CD8-positive, alpha-beta memory T cell (primary cell): ENCODE results near the gene CCL13. TPM values are rescaled to one million over a fixed set of nuclear protein-coding genes. Genes with fewer than 3 reads are reported as not detected.

Source experiments
- CTCF ChIA-PET: fragments of 350-600 bp; sonication (Branson Sonifier 250); formaldehyde crosslinking; loops from one replicate; lab custom pipeline; 2021; ENCODE audit warnings: antibody characterized with exemption; lab: Charles Lee
- POLR2A ChIA-PET: fragments of 350-600 bp; sonication (Branson Sonifier 250); formaldehyde crosslinking; loops from one replicate; lab custom pipeline; 2021; ENCODE audit warnings: antibody characterized with exemption; lab: Charles Lee
- DNase-seq, 5 donors: peaks; one replicate each; pipeline versions ENCODE4 v3.0.0 to v3.0.0-alpha.2; 2020 to 2022; ENCODE audit warnings: mixed read lengths in 1 of 5
- H3K27ac ChIP-seq: one replicate; pipeline ENCODE4 v1.7.0; 2013; ENCODE audit warnings: low read depth, mild to moderate bottlenecking, low read length, moderate library complexity
- H3K27me3 ChIP-seq: 2 replicates; pipeline ENCODE4 v1.7.0; 2013; ENCODE audit warnings: low read length, mild to moderate bottlenecking; ENCODE audit not compliant: insufficient read depth, poor library complexity, severe bottlenecking
- H3K36me3 ChIP-seq: 2 replicates; pipeline ENCODE4 v1.7.0; 2013; ENCODE audit warnings: mild to moderate bottlenecking, low read length, moderate library complexity; ENCODE audit not compliant: insufficient read depth
- H3K4me1 ChIP-seq: 2 replicates; pipeline ENCODE4 v1.7.0; 2013; ENCODE audit warnings: mild to moderate bottlenecking, low read length, moderate library complexity; ENCODE audit not compliant: insufficient read depth
- H3K4me3 ChIP-seq: 2 replicates; pipeline ENCODE4 v1.7.0; 2013; ENCODE audit warnings: mild to moderate bottlenecking, low read length
- H3K9me3 ChIP-seq: 2 replicates; pipeline ENCODE4 v1.7.0; 2013; ENCODE audit warnings: mild to moderate bottlenecking, low read length
- H3K27ac Mint-ChIP-seq, 8 donors: one replicate each; pipeline ENCODE4 v1.8.0; 2020 to 2021; ENCODE audit warnings: mixed read lengths in 8 of 8, mild to moderate bottlenecking in 6 of 8, inconsistent platforms in 3 of 8, moderate library complexity in 3 of 8
- H3K27me3 Mint-ChIP-seq, 2 donors: one replicate each; pipeline ENCODE4 v1.8.0; 2020 to 2021; ENCODE audit warnings: mixed read lengths in 2 of 2, mild to moderate bottlenecking in 1 of 2, moderate library complexity in 1 of 2
- H3K36me3 Mint-ChIP-seq, 3 donors: one replicate each; pipeline ENCODE4 v1.8.0; 2020 to 2021; ENCODE audit warnings: mixed read lengths in 3 of 3, inconsistent platforms in 1 of 3, mild to moderate bottlenecking in 1 of 3
- H3K4me1 Mint-ChIP-seq, 3 donors: one replicate each; pipeline ENCODE4 v1.8.0; 2020 to 2021; ENCODE audit warnings: mixed read lengths in 3 of 3, inconsistent platforms in 1 of 3, mild to moderate bottlenecking in 1 of 3
- H3K4me3 Mint-ChIP-seq, 7 donors: one replicate each; pipeline ENCODE4 v1.8.0; 2020 to 2021; ENCODE audit warnings: mixed read lengths in 7 of 7, mild to moderate bottlenecking in 6 of 7, moderate library complexity in 4 of 7, inconsistent platforms in 2 of 7
- H3K9me3 Mint-ChIP-seq, 5 donors: one replicate each; pipeline ENCODE4 v1.8.0; 2020 to 2022; ENCODE audit warnings: mixed read lengths in 5 of 5, mild to moderate bottlenecking in 3 of 5, moderate library complexity in 2 of 5, inconsistent platforms in 1 of 5
- polyA plus RNA-seq: library from polyadenylated mRNA; unstranded; fragments of 300-500 nt; fragmentation: Illumina TruSeq; gene quantifications from one replicate; pipeline ENCODE4 v1.2.3, GENCODE V29; 2021
- total RNA-seq, 2 experiments: library from RNA; stranded (reverse); gene quantifications; one replicate each; pipeline ENCODE4 v1.2.3, GENCODE V29; 2021

The CCL13 gene
- total and polyA plus RNA-seq, 3 experiments from 2014 or later = not detected

DNA sequence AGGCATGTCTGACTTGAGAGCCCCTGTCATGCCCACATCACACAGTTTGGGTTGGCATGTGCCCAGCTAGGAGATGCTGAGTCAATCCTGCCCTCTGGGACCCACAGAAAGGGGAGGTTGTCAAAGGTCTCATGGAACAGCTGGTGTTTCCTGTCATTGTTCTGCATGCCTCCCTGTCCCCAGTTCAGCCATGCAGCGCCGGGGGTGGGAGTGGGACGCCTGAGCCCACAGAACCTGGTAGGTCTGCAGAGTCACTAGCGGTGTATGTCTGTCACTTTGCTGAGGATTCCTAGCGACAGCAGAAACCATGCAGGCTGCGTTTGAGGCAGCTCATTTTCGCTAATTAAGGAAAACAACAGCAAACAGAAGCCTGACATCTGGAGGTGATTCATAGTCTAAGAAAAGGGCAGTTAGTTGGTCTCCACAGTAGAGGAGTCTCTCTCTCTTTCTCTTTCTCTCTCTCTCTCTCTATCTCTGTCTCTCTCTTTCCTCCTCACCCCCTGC, 26.4 kb downstream of the CCL13 start:
- Histone ChIP-seq H3K4me1 (no peaks in the 10 kb centered on the region), H3K27ac (no peak overlapping the region), H3K36me3 (no peaks in the 10 kb centered on the region), H3K27me3 (no peaks in the 10 kb centered on the region), H3K4me3 (no peak overlapping the region), H3K9me3 (no peaks in the 10 kb centered on the region)
- peaks cover 6 to 37% of the 10 kb centered on the region in 2 donors for H3K27me3 Mint-ChIP-seq
- POLR2A ChIA-PET = no interaction called here
- peaks cover 8 to 12% (median 11%) of the 10 kb centered on the region in 3 donors for H3K4me1 Mint-ChIP-seq
- no peaks in the 10 kb centered on the region for H3K9me3 Mint-ChIP-seq
- no peaks in the 10 kb centered on the region for H3K36me3 Mint-ChIP-seq
- peak overlapping the region in 1 of 8 donors; percentile 1 for H3K27ac Mint-ChIP-seq
- DNase-seq = no peak
- CTCF ChIA-PET = no interaction called here
- no peak overlapping the region for H3K4me3 Mint-ChIP-seq

DNA sequence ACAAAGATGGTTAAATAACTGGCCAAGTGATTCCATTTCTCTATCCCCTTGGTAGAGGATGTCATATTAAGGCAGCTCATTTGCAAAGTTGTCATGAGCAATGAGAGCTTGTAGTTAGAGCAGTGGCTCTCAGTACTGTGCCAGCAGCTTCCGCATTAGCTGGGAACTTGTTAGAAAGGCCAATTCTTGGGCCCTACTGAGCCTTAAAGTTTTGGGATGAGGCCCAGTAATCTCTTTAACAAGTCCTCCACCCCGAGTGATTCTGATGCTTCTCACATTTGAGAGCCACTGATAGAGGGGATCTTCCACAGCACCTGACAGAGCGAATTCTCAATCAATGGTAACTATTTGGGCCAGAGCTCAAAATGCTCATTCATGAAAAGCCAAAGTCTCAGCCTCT, 26.9 kb downstream of the CCL13 start:
- H3K27ac Mint-ChIP-seq = peak overlapping the region in 1 of 8 donors; percentile 9
- no peaks in the 10 kb centered on the region for H3K9me3 Mint-ChIP-seq
- no peaks in the 10 kb centered on the region for H3K4me1 ChIP-seq
- H3K27ac ChIP-seq = no peak overlapping the region
- no peak overlapping the region for H3K4me3 ChIP-seq
- CTCF ChIA-PET = no interaction called here
- H3K4me1 Mint-ChIP-seq = peaks cover 8 to 12% (median 11%) of the 10 kb centered on the region in 3 donors
- H3K36me3 Mint-ChIP-seq = no peaks in the 10 kb centered on the region
- POLR2A ChIA-PET = no interaction called here
- no peaks in the 10 kb centered on the region for H3K36me3 ChIP-seq
- H3K27me3 Mint-ChIP-seq = peaks cover 6 to 37% of the 10 kb centered on the region in 2 donors
- DNase-seq = no peak
- no peaks in the 10 kb centered on the region for H3K9me3 ChIP-seq
- no peak overlapping the region for H3K4me3 Mint-ChIP-seq
- no peaks in the 10 kb centered on the region for H3K27me3 ChIP-seq

DNA sequence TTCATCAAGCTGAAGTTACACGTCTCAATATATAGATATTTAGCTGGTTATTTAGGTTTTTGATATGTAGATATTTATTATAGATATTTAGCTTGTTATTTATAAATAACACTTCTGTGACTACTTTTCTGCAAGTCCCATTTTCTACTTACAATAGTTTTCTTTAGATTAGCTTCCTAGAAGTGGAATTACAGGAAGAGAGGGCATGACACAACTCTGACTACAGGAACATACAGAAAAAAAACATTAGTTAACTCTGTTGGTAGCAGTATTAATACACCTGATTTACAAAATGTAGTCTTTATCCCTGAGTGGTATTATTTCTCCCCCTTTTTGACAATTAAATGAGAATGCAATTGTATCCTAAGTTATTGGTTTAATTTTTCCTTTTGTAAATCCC, 28.0 kb downstream of the CCL13 start:
- peaks cover 6 to 34% of the 10 kb centered on the region in 2 donors for H3K27me3 Mint-ChIP-seq

DNA sequence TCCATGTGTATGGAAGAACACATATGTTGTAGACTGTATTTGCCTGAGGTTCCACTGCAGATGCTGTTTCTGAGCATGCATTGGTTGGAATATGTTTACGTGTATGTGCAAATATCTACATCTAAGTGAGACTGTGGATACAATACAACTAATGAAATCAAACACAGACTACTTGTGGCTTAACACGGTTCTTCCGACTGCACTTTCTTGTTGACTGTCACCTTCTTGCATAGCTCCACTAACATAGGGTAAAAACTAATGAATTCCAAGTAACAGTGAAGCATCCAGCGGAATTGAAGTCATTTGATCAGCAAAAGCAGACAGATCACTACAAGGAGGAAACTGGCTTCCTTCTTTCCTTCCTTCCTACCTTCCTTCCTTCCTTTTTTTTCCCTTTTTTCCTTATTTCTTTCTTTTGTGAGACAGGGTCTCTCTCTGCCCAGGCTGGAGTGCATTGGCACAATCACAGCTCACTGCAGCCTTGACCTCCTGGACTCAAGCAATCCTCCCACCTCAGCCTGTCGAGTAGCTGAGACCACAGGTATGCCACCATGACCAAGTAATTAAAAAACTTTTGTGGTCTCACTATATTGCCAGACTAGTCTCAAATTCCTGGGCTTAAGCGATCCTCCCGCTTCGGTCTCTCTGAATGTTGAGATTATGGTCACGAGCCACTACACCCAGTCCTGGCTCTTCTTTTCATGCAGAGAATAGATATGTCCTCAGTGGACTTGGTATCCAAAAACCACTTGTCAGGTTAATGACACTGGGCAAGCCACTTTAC, 28.7 kb downstream of the CCL13 start:
- H3K27ac ChIP-seq = no peak overlapping the region
- ChIA-PET CTCF (no interaction called here), POLR2A (no interaction called here)
- no peaks in the 10 kb centered on the region for H3K9me3 ChIP-seq
- Mint-ChIP-seq H3K27me3 (peaks cover 6 to 32% of the 10 kb centered on the region in 2 donors), H3K4me1 (peaks cover 7 to 8% (median 7%) of the 10 kb centered on the region in 3 donors), H3K36me3 (no peaks in the 10 kb centered on the region), H3K9me3 (no peaks in the 10 kb centered on the region), H3K4me3 (no peak overlapping the region), H3K27ac (no peak overlapping the region)
- H3K4me3 ChIP-seq = no peak overlapping the region
- no peaks in the 10 kb centered on the region for H3K4me1 ChIP-seq
- DNase-seq = no peak
- no peaks in the 10 kb centered on the region for H3K36me3 ChIP-seq
- H3K27me3 ChIP-seq = no peaks in the 10 kb centered on the region

More for the DNA sequence above, 28.0 kb downstream of the CCL13 start:
- Mint-ChIP-seq H3K27ac (no peak overlapping the region), H3K9me3 (no peaks in the 10 kb centered on the region), H3K4me1 (peaks cover 5 to 8% (median 6%) of the 10 kb centered on the region in 3 donors), H3K4me3 (no peak overlapping the region), H3K36me3 (no peaks in the 10 kb centered on the region)
- no peaks in the 10 kb centered on the region for H3K36me3 ChIP-seq
- no peaks in the 10 kb centered on the region for H3K4me1 ChIP-seq
- ChIA-PET POLR2A (no interaction called here), CTCF (no interaction called here)
- no peaks in the 10 kb centered on the region for H3K27me3 ChIP-seq
- no peaks in the 10 kb centered on the region for H3K9me3 ChIP-seq
- H3K27ac ChIP-seq = no peak overlapping the region
- no peak for DNase-seq
- H3K4me3 ChIP-seq = no peak overlapping the region

DNA sequence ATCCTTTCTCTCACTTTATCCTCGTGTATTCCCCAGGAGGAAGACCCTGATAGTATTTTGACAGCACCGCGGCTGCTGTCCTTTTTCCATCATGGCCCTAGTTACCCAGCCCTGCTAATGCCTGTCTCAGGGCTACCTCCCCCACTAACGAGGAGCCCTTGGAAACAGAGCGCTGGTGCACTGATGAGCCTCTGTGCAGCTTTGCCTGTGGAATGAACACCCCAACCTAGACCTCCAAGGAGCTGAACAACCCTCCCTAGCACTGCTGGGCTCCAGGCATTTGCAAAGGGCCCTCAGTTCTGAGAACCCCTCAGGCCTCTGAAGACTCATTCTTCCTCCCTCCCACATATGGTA, 30.0 kb downstream of the CCL13 start:
- Mint-ChIP-seq H3K27me3 (peaks cover 6 to 29% of the 10 kb centered on the region in 2 donors), H3K4me1 (peaks cover 7 to 8% (median 7%) of the 10 kb centered on the region in 3 donors), H3K9me3 (no peaks in the 10 kb centered on the region), H3K27ac (no peak overlapping the region), H3K4me3 (no peak overlapping the region), H3K36me3 (no peaks in the 10 kb centered on the region)
- ChIA-PET CTCF (no interaction called here), POLR2A (no interaction called here)
- H3K36me3 ChIP-seq = no peaks in the 10 kb centered on the region
- H3K4me1 ChIP-seq = no peaks in the 10 kb centered on the region
- DNase-seq = no peak
- no peak overlapping the region for H3K27ac ChIP-seq
- H3K27me3 ChIP-seq = no peaks in the 10 kb centered on the region
- H3K4me3 ChIP-seq = no peak overlapping the region
- no peaks in the 10 kb centered on the region for H3K9me3 ChIP-seq

DNA sequence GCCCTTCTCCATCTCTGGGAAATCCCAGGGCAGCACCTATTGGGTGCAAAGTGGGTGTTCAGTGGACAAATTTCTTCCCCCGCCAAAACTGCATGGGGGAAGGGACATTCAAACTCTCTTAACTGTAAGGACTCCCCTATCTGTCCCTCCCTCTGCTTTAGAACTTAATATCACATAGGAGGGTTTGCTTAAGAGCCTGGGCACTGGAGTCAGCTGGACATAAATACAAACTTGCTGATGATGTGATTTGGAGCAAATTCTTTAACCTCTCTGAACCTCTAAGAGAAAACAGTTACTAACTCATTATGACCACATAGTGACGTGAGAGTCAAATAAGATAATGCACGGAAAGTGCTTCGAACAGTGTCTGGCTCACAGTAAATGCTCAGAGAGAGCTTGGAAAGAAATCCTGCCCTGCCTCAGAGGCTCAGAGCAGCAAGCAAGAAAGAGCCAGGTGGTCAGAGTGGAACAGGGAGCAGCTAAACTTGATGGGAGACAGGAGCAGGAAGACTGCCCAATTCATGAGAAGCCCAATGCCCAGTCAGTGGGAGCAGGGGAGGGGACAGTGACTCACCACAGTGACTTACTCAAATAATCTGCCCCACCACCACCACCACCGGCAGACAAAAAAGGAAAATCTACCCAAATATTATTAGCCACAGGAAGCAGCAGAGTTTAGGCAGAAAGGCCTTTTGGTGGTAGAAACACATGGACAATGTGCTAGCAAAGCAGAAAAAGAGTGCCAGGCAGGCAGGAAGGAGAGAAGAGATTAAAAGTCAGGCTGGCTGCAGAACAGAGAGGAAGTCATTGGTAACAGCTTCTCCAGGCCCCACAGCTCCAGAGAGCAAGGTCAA, 30.6 kb downstream of the CCL13 start:
- no peaks in the 10 kb centered on the region for H3K9me3 Mint-ChIP-seq
- no peaks in the 10 kb centered on the region for H3K9me3 ChIP-seq
- H3K4me1 Mint-ChIP-seq = peaks cover 7 to 8% (median 7%) of the 10 kb centered on the region in 3 donors
- ChIA-PET POLR2A (no interaction called here), CTCF (no interaction called here)
- DNase-seq = no peak
- H3K4me3 ChIP-seq = no peak overlapping the region
- H3K27me3 Mint-ChIP-seq = peaks cover 6 to 29% of the 10 kb centered on the region in 2 donors
- no peaks in the 10 kb centered on the region for H3K36me3 ChIP-seq
- no peaks in the 10 kb centered on the region for H3K36me3 Mint-ChIP-seq
- H3K27ac Mint-ChIP-seq = no peak overlapping the region
- no peaks in the 10 kb centered on the region for H3K27me3 ChIP-seq
- H3K4me3 Mint-ChIP-seq = no peak overlapping the region
- no peak overlapping the region for H3K27ac ChIP-seq
- no peaks in the 10 kb centered on the region for H3K4me1 ChIP-seq

DNA sequence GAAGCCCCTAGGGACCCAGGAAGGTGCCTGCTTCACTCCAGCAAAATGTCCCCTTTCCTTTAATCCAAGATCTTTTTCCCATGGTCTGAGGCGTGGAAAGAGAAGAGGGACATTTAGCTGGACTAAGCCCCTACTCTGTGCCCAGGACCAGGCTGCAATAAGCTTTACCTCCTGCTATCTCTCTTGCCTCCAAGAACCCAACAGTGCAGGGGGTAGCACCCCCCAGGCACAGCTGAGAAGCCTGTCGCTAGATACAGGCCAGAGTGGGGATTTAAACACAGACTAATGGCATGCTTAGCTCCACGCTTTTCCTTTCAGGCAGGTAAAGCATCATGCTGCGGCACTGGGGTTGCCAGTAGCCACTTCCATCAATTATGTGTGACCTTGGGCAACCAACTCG, 31.3 kb downstream of the CCL13 start:
- Histone ChIP-seq H3K36me3 (no peaks in the 10 kb centered on the region), H3K27ac (no peak overlapping the region), H3K27me3 (no peaks in the 10 kb centered on the region), H3K4me3 (no peak overlapping the region), H3K9me3 (no peaks in the 10 kb centered on the region), H3K4me1 (no peaks in the 10 kb centered on the region)
- POLR2A ChIA-PET = no interaction called here
- Mint-ChIP-seq H3K36me3 (no peaks in the 10 kb centered on the region), H3K27me3 (peaks cover 6 to 29% of the 10 kb centered on the region in 2 donors), H3K27ac (no peak overlapping the region), H3K4me1 (peaks cover 7 to 8% (median 7%) of the 10 kb centered on the region in 3 donors), H3K4me3 (no peak overlapping the region), H3K9me3 (no peaks in the 10 kb centered on the region)
- CTCF ChIA-PET = no interaction called here
- DNase-seq = no peak
